Erythroblast (primary cell): ENCODE data around the gene ELK3.

Source experiments
- GATA1 ChIP-seq: IDR thresholded peaks from 2 replicates; pipeline ENCODE4 v1.6.1; 2011; ENCODE audit warnings: low read depth, mild to moderate bottlenecking, control low read depth, low read length, moderate library complexity
- POLR2A ChIP-seq: IDR thresholded peaks from 2 replicates; pipeline ENCODE4 v1.6.1; 2011; ENCODE audit warnings: mild to moderate bottlenecking, low read length

- TF ChIP-seq POLR2A = no peak
- no peak for TF ChIP-seq GATA1
Observed at GRCh38 chr12:96153131-96153725, 40.9 kb upstream of the ELK3 start.
